Astrocyte of the spinal cord (primary cell): ENCODE data around the gene GALNT10.
"Not testable (repeated sequence)": the region's sequence is repeated elsewhere in the genome, so short reads cannot be mapped to it uniquely, and the experiment has no call there.

ENCODE experiments used
- DNase-seq: peaks from one replicate; pipeline ENCODE4 v3.0.0; 2011; ENCODE audit warnings: low read depth, low spot score
- H3K4me3 ChIP-seq: 2 replicates; pipeline ENCODE4 v1.5.1; 2011; ENCODE audit warnings: low read depth, mild to moderate bottlenecking, low read length, moderate library complexity
- in situ Hi-C: cut with HindIII; loops from 2 replicates; pipeline ENCODE4 v1.10.0; 2017; ENCODE audit warnings: low sequenced_read_pairs
- TF ChIP-seq, protein P1 (sequence below): IDR thresholded peaks from 2 replicates; pipeline ENCODE4 v1.5.1; 2012; ENCODE audit warnings: low read depth, mild to moderate bottlenecking, low read length, inconsistent platforms

Gene GALNT10, protein sequence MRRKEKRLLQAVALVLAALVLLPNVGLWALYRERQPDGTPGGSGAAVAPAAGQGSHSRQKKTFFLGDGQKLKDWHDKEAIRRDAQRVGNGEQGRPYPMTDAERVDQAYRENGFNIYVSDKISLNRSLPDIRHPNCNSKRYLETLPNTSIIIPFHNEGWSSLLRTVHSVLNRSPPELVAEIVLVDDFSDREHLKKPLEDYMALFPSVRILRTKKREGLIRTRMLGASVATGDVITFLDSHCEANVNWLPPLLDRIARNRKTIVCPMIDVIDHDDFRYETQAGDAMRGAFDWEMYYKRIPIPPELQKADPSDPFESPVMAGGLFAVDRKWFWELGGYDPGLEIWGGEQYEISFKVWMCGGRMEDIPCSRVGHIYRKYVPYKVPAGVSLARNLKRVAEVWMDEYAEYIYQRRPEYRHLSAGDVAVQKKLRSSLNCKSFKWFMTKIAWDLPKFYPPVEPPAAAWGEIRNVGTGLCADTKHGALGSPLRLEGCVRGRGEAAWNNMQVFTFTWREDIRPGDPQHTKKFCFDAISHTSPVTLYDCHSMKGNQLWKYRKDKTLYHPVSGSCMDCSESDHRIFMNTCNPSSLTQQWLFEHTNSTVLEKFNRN

DNA sequence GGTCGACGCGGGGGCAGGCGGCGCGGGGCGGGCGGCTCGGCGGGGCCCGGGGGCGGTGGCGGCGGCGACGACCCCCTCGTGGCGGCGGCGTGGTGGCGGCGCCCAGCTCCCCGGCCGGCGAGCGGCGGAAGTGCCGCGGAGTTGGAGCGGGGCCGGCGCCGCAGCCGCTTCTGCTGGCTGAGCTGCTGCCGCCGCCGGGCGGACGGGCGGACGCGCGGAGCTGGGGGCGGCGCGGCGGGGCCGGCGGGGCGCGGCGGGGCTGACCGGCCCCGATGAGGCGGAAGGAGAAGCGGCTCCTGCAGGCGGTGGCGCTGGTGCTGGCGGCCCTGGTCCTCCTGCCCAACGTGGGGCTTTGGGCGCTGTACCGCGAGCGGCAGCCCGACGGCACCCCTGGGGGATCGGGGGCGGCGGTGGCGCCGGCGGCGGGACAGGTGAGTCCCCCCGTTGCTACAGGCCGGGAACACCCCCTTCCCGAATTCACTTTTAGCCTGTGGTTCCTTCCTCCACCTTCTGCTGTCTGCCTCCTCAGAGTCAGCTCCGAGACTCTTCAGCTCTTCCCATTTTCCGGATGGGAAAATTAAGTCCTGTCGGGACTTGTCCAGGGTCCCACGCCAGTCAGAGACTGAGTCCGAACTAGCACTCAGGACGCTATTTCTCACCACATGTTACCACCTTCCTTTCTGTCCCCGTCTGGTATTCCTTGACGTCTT is at the start of gene GALNT10:
Gene GALNT10, plus strand, starts transcription at position 139 of the 710 bp plus-strand sequence. Its CDS starts 134 bp downstream, at position 273.
- DNase-seq = peak; percentile 53
- in situ Hi-C loops = no loop called here
- TF ChIP-seq, protein P1, sequence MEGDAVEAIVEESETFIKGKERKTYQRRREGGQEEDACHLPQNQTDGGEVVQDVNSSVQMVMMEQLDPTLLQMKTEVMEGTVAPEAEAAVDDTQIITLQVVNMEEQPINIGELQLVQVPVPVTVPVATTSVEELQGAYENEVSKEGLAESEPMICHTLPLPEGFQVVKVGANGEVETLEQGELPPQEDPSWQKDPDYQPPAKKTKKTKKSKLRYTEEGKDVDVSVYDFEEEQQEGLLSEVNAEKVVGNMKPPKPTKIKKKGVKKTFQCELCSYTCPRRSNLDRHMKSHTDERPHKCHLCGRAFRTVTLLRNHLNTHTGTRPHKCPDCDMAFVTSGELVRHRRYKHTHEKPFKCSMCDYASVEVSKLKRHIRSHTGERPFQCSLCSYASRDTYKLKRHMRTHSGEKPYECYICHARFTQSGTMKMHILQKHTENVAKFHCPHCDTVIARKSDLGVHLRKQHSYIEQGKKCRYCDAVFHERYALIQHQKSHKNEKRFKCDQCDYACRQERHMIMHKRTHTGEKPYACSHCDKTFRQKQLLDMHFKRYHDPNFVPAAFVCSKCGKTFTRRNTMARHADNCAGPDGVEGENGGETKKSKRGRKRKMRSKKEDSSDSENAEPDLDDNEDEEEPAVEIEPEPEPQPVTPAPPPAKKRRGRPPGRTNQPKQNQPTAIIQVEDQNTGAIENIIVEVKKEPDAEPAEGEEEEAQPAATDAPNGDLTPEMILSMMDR = no peak
- peak within 1 kb of the TSS; percentile 87 for H3K4me3 ChIP-seq

DNA sequence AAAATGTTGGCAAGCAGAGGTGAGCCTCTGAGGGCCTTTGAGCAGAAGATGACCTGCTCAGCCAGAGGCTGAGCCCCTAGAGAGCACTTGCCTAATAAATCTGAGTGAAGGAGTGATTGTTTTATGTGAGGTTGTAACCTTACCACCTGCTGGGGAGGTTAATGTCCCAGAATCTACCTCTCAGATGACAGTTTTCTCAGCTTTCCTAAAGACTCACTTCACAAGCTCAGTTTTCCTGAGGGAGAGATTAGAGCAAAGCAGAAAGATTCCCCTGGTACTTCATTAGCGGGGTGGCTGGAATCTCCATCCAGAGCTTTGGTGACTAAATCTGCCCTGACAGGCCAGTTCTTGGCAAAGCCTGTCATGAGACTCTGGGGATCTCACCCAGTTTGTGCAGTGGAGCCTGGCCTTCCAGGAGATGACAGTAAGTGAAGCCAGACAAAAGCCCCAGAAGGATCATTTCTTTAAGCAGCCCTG is 48.8 kb upstream of the GALNT10 start:
- TF ChIP-seq, protein P1 = no peak
- H3K4me3 ChIP-seq = no peak overlapping the region
- in situ Hi-C loops = no loop called here
- no peak for DNase-seq

DNA sequence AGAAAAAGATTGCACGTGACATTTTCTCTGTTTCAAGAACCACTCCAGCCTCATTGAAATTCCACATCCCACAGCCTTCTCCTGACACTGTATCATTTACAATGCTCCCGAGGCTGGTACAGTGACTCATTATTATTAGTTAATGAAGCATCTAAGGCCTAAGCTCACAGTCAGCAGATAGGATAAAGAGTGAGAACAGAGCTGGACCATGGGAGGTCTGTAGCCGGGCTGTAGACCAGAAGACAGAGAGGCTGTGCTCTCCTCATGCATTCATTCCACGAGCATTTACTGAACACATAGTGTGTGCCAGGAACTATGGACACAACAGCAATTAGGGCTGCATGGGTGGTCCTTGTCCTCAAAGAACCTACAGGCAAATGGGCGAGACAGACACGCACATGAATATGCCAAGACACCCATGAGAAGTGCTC is 47.3 kb upstream of the GALNT10 start:
- in situ Hi-C loops = no loop called here
- no peak for DNase-seq
- TF ChIP-seq, protein P1 = no peak
- H3K4me3 ChIP-seq = no peak overlapping the region

DNA sequence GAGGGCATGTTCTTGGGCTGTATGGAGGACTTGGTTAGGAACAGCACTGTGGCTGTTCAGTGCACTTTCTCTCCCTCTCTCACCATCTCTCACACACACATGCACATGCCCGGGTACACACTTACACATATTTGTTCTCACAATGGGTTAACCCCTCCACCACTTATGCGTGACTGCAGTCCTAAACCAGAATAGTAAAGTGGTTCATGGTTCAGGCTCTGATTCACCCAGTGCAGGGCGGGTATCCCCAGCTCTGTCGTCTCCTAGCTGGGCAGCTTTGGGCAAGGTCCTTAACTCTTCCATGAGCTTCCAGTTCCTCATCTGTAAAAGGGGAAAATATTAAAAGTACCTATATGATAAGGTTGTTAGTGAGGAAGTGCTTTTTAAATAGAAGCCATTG is 45.3 kb upstream of the GALNT10 start:
- H3K4me3 ChIP-seq = no peak overlapping the region
- in situ Hi-C loops = no loop called here
- TF ChIP-seq, protein P1 = no peak
- DNase-seq = no peak

DNA sequence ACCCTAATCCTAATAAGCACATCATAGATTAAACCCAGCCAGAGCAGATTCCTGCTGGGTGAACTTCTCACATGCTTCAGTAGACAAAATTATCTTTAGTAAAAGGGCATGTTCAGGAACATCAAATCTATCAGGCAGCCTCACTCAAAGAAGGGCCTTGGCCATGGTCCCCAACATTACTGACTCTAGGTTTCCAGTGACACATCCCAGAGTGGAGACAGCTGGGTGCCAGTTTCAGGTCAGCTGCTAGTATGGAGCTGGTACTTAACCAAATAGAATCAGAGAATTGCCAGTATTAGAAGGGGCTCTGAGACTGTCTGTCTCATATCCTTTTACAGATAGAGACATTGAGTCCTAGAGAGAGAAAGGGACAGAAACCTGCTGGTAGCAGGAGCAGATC is 44.1 kb upstream of the GALNT10 start:
- DNase-seq = no peak
- H3K4me3 ChIP-seq = no peak overlapping the region
- TF ChIP-seq, protein P1 = no peak
- in situ Hi-C loops = no loop called here

DNA sequence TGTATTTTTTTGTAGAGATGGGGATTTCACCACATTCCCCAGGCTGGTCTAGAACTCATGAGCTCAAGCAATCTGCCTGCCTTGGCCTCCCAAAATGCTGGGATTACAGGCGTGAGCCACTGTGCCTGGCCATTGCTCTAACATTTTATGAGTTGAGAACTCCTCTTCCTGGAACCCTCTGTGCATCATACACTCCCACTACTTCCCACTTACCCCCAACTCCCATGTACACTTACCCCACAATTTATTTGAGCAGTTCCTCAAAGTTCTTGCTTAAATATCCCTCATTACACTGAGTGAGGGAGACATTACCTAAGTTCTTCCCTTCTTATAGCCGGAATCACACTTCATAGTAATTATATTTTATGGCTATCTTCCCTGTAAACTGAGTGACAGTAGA is 42.9 kb upstream of the GALNT10 start:
- no peak for DNase-seq
- TF ChIP-seq, protein P1 = no peak
- in situ Hi-C loops = no loop called here
- no peak overlapping the region for H3K4me3 ChIP-seq

DNA sequence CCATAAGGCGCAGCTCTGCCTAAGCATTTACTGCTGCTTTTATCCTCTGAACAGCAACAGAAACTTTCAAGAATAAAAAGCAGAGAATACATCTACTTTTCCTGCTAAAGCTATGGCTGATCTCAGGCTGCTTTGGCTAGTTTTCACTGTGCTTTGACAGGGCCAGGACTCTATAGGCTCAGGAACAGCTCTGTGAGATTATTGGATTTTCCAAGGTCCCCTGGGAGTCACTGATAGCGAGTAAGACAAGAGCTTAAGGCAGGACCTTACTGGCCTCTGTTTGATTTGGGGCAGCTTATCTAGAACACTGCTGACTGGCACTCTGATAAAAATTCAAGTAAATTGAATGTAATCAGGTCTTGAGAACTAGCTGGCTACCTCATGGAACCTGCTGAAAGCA is 40.1 kb upstream of the GALNT10 start:
- DNase-seq, in situ Hi-C loops, H3K4me3 ChIP-seq: not testable (repeated sequence)
